D341Med (cell line): Measurements from ENCODE around the gene CACNA1C.

ENCODE experiments used
- DNase-seq: peaks from one replicate; pipeline ENCODE4 v3.0.0; 2012; ENCODE audit warnings: low spot score

The CACNA1C gene

DNA sequence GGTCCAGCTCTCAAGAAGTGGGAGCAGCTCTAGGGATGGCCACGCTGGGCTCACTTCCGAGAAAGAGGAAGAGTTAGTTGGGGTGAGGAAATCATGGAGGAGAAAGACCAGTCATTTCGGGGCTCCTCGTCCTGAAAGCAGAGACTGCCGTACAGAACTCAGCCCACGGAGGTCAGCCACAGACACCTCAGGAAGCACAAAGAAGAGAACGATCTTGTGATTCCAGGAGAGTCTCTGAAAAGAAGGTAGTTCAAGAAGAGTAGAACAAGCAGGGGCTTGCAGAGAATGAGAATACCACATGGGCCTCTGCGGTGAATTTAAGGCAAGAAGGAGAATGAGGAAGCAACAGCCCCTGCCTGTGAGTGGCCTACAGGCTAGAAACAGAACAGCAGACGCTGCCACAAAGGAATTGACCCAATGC, 311.9 kb downstream of the CACNA1C start:
- no peak for DNase-seq

DNA sequence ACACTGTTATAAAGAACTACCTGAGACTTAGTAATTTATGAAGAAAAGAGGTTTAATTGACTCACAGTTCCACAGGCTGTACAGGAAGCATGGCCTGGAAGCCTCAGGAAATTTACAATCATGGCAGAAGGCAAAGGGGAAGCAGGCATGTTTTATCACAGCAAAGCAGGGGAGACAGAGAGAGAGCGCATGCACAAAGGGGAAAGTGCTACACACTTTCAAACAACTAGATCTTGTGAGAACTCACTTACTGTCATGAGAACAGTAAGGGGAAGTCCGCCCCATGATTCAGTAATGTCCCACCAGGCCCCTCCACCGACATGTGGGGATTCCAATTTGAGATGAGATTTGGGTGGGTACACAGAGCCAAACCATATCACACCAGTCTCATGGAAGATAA, 313.9 kb downstream of the CACNA1C start:
- no peak for DNase-seq

DNA sequence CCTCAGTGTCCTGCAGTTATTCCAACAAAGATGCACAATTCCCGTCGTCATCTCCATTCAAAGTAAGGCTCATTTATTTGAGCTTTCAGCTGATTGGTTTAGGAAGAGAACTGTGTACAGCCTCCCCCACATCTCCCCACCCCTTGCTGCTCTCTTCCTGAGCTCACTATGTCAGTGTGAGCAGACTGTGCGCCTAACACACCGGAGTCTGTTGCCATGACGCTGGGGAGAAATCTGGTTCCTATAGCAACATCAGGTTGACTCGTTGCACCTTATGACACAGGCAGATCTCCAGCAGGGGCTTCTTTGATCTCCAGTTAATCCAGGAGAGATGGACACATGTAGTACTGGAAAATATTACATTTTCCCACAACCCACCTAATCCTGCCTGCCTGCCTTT, 319.4 kb downstream of the CACNA1C start:
- no peak for DNase-seq

DNA sequence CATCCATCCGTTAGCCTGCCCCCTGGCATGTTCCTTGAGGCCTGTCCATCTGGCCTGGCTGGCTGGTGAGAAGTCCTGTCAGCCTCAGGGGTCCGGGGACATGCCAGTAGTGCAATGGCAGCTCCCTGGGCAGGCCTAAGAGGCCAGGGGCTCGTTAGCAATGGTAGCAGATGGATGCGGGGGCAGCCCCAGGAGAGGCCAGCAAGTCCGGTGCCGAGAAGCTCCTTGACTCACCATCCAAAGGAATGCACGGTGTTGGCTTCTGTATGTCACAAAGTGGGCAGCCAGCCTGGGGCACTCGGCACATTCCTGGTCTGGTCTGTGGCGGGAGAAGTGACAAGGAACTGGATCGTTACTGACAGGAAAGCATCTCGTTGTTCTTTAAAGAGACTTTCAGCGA, 319.9 kb downstream of the CACNA1C start:
- DNase-seq, result no peak

DNA sequence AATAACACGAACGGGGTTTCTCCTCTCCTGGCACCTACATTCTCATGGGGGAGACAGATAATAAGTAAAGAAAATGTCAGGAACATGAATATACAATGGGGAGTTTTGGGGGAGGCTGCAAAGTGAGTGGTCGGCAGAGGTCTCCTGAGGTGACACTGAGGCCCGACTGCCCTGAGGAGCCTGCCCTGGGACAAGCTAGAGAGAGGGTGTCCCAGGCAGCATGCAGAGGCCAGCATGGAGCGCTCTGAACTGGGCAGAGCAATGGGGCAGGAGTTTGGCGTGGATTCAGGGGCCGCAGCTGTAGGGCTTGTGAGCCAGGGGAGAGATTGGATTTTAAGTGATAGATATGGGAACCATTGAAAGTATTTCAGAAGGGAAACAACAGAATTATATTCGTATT, 320.5 kb downstream of the CACNA1C start:
- DNase-seq, result no peak

DNA sequence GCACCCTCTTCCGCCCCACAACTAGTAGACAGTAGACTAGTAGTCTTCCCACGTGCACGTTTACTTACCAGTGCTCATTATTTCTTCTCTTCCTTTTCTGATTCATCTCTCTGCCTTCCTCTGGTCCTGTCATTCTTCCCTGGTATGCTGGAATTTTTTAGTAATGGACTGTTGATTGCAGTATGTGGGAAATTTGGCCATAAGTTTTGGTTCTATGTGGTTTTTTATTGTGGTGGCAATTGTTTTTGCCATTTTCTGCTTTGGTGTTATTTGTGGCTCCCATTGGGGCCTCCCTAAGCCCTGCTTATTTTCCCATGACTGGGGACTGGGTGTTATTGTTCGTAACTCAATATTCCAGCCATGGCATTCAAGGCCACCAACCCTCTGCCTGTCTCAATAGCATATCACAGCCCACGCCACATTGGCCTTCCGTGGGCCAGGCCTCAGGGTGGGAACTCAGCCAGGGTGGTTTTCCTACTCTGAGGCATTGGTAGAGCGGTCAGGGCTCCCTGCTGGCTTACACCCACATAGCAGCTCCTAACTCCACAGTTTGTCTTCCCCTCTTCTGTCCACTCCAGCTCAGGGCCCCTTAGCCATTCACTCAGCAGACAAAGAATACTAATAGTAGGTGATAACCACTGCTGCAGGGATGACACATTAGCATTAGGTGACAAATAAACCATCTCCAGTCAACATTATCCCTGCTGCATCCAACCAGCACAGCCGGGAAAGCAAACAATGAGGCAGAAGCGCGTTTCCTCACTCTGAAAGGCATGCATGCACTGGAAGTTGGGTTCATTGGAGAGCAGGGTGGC, 321.5 kb downstream of the CACNA1C start:
- DNase-seq, result no peak

DNA sequence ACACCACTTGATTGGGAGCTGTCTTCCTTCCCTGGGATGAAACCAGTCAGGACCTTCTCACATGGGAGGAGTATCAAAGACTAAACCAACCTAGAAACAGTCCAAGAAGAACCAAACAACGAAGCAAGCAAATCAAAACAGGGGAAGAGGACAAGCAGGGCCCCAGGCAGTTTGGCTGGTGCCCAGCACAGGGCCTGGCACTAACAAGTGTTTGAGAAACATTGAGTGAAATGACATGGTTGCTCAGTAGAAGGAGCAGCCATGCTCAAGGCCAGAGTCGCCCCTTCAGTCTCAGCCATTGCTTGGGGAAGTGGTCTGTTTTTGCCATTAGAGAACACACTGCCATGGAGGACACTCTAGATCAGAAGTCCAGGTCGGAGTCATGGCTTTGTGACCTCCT, 323.1 kb downstream of the CACNA1C start:
- no peak for DNase-seq

DNA sequence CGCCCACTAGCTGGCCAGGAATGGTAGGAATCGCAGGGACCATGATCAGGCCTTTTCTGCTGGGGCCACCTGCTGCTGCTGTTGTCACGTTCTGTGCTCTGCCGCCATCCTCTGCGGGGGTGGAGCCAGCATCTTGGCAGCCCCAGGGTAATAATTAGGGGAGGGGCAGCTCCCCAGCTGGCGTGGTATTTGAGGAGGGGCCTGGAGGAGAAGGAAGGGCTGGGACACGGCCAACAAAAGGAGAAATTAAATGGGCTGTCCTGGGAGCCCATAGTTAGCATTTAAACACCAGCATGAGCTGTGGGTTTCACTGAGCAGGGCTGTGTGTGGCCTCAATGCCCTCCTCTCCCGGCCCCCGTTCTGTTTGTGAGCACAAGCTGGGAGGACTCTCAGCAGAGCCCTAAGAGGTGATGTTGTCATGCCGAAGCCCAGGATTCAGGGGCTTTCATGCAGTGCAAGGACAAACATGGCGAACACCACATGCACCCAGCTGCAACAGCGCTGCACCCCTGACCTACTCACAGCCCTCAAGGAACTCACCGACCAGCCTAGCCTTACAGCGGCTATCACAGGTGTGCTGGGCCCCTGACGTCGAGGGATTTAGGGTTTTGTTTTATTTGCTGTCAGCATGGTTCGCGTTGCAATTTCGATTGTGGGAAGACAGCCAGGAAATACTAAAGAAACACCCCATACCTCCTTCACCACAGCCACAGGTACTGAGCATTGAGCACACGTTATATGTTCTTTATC, 324.3 kb downstream of the CACNA1C start:
- DNase-seq, result no peak

DNA sequence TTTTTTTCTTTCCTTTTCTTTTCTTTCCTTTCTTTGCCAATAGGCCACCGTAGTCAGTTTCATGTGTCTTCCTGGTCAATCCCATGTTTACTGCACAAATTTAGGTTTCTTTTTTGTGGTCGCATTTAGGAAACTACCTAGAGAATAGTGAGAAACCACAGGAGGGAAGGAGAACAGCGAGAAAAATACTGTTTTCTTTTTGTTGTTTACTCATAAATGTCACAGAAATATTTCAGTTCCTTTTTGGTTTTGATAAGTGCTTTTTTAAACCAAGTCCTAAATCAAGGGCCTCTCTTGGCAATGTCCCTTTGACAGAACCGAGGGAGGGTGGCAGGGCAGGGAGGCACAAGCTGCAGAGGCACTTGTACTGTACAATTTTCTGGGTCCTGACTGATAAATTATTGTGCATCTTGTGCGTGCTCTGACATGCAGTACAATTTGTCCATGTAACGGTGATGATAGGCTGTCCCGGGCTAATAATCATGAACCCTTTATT, 326.1 kb downstream of the CACNA1C start:
- DNase-seq, result no peak

DNA sequence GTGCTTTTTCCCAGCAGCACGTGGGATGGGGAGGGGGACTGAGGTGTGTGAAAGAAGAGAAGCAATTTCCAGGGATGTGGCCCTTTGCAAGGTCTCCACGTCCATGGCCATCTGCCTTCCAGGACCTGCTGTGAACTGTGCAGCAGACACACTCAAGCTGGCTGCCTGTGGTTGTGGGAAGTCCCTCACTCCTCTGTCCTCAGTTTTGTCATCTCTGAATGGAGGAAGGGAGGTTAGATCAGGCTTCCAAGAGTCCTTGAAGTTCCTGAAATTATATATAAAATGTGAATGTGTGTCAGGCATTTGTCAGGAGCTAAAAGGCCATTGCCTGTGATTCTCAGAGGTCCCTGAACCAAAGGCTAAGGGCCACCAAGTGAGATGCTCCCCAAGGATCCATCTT, 328.2 kb downstream of the CACNA1C start:
- no peak for DNase-seq

DNA sequence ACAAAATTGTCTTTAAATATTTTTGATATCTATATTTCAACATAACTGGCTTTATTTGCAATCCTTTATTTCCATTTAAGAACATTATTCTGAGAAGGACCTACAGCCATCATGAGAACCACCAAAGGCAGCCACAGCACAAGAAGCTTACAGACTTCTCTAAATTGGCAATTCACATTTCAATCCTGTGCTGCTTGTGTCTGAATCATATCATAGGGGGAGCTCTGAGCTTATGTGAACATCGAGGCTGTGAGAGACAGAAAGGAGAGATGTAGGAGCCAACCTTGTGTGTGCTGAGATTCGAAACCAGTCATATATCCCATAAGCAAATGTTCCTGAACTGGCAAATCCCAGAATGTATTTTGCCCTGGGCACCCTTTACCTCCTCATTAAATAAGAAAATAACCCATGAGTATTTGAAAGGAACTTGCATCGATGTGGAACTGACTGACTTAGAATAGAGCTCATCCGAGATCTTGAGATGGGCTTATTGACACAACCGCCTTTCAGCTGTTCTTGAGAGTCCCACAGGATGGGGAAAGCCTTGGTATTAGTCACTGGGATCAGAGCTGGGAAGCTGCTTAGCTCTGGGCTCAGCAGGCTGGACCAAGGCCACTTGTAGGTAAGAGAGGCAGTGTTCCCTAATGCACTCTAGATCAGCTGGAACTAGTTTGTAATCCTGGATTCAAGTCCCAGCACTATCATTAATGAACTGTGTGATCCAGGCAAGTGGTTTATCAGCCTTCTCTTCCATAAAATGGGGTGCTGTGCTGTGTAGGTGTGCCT, 329.8 kb downstream of the CACNA1C start:
- DNase-seq, result no peak

DNA sequence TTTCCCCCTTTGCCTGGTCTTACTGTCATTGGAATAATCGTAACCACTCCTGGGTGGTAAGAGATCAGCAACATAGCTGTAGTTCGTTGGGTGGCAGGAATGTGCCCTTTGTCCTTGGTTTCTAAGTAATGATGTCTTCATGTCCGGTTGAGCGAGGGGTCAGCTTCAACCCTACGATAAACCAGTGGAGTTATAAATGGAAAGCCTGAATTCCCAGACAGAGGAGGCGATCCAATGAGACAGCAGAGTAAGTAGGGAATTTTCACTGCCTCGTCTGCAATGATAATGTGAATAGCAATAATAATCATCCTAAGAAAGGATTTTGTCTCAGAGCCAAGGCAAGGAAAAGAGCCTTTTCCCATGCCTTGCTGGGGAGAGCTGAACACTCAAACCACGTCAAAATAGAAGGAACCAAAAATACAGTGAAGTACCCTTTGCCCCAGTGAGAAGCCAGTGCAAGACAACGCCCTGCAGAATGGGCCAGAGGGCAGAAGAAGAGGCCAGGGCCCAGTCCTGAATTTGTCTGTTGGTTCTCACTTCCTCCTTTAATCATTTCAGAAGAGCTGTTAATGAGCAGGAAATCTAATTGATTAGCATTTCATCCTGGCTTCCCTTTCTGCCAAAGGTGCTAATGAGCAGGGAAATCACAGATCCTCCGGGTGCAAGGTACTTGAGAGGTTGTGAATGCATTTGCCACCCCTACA, 330.7 kb downstream of the CACNA1C start:
- DNase-seq, result no peak

DNA sequence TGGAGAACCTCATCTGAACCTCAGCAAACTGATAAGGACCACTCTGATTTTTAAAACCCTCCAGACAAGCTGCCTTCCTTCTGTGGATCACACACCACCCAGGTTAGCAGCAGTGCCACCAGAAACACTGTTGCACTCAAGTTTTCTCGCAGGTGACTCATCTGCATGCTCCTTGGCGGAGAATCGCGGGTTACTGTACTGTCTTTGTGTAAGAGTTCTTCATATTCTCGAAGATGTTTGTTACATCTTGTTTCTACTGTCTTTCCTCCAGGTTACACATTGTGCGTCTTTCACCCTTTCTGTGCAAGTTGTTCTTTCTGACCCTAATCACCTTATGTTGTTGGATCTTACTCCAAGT, 331.2 kb downstream of the CACNA1C start:
- DNase-seq, result no peak

DNA sequence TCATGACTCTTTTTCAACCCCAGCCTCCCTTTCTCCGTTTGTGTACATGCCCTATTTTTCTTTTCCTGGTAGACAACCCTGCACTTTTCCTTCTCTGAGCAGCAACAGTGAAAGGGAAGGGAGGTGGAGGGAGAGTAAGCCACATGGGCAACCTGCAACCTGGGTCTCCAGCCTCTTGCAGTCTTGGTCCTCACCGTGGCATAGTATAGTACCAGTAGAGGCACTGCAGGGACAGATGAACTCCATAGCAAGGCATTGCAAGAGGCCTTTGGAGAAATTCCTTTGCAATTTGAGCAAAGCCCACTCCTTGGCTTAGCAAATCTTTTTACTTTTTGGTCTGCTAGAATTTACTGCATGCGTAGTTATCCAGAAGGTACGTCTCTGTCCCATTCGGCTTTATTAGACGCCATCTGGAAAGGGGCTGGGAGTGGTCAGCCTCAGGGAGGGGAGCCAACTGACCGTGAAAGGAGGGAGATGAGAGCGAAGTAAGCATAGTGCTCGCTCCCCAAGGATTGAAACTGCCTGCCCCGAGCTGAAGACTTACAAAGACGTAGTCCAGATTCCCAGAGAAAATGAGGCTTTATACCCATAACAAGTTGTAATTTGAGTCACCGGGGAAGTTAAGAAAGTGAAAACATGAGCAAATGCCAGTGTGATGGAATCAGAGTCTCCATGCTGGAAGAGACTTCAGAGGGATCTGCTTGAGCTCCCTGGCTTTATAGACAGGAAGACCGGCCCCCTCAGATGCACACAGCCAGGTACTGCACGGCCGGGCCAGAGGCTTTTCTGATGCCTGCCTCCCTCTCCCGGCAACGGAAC, 332.0 kb downstream of the CACNA1C start:
- no peak for DNase-seq

DNA sequence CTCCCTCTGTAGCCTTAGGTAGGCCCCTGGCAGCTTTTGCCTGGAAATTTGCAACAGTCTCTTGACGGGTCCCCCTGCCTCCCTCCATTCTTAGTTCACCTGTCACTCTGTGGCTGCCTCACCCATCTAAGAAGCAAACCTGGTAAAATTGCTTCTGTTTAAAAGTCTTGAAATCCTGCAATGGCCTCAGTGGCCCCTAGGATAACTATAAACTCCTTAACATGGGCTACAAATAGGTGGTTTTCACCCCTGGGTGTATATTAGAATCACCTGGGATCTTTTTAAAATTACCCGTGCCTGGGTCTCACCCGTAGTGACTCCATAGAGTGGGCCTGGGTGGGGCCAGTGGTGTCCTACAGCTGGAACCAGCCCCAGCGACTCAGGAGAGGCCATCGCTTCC, 332.7 kb downstream of the CACNA1C start:
- DNase-seq, result no peak

DNA sequence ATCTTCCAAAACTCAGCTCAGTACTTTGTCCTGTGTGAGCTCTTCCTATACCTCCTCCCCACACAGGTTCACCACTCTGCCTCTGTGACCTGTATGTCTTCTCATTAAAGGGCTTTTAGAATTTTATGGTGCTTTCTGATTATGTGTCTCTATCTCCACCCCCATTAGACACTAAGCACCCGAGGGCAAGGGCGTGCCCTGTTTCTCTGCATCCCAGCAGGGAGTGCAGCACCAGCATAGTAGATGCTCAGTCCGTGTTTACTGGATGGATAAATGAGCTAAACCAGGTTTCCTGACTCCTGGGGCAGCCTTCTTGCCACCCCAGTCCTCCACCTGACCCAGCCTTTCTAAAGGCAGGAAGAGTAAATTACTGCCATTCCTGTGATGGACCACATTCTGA, 333.8 kb downstream of the CACNA1C start:
- no peak for DNase-seq

DNA sequence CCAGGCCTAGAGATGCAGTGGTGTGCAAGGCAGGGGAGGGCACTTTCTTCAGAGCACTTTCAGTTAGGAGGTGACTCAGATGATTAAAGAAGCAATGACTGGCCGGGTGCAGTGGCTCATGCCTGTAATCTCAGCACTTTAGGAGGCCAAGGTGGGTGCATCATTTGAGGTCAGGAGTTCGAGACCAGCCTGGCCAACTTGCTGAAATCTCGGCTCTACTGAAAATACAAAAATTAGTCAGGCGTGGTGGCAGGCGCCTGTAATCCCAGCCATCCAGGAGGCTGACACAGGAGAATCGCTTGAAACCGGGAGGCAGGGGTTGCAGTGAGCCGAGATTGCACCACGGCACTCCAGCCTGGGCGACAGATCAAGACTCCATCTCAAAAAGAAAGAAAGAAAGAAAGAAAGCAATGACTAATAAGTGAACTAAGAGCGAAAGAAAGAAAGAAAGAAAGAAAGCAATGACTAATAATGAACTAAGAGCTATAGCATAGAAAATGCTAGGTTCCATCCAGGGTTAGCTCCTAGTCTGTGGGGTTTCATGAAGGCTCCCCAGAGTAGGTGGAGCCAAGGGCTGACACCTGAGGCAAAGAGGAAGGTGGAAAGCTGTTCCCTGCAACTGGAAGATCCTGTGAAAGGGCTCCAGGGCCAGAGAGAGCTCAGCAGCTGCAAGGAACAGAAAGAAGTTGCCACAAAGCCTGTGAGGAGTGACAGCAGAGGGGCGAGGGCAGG, 334.5 kb downstream of the CACNA1C start:
- DNase-seq, result no peak

DNA sequence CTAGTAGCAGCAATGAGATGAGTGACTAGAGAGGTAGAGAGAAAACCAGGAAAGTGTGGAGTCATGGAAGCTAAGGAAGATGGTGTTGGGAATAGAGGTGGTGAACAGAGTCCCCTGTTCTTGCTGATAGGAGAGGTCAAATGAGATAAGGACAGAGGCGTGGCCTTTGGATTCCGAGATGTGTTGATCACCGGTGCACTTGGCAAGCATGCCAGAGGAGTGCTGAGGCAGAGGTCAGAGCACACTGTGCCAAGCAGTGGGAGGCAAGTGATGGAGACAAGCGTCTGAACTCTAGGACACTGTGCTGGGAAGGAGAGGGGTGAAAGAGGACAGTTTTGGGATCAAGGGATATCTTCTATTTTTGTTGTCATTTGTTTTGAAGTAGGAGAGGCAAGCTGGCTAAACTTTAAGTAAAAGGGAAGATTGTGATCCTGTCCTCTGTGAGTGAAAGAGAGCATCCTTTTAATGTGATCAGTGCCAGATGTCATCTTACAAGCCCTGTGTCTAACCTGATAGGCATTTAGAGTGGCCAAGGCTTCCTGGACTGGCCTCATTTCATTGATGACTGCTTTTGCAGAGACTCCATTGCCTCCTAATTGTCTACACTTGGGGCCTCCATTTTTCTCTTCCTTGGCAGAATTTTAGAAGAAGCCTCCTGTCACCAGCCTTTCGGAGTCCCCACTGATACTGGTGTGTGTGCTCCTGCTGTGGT, 336.4 kb downstream of the CACNA1C start:
- no peak for DNase-seq

DNA sequence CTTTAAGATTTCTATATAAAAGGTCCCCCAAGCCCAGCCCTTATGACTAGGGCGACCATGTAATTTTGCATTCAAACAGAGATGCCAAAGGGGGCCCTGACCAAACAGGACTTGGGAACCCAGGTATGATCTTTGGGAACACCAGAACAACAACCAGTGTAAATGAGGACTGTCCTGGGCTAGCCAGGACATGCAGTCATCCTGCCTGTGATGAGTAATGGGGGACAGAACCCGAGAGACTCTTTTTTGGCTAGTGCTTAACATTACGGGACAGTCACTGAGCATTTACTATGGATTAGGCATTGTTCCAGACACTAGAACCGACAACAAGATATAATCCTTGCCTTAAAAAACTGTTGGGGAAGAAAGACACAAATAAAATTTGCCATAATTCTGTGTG, 337.3 kb downstream of the CACNA1C start:
- DNase-seq, result no peak

DNA sequence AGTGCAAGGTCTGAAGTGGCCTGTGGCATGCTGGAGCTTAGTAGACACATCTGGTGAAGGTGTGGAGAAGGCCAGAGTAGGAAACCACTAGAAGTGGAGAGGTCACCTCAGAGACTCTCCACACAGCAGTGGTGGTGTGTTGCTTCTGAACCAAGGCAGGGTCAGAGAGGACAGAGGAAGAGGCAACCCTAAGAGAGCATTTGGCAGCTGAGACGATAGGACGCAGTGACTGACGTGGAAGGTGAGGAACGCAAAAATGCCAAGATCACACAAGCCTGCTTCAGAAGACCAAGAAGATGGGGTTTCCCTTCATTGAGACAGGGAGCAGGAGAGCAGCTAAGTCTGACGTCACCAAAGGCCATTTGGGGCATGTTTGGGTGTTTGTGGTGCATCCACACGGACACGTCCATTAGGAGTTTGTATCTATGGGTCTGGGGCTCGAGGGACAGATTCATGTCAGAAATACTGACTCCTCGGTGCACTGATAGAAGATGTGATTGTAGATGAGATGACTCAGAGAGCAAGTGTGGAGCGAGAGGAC, 338.1 kb downstream of the CACNA1C start:
- DNase-seq, result no peak
